ENCODE results near the gene TMEM132D.
A peak's percentile ranks its signal among the peaks of the same experiment; 100 is the strongest.
"Not testable (repeated sequence)": the region's sequence is repeated elsewhere in the genome, so short reads cannot be mapped to it uniquely, and the experiment has no call there.

Gene TMEM132D

DNA sequence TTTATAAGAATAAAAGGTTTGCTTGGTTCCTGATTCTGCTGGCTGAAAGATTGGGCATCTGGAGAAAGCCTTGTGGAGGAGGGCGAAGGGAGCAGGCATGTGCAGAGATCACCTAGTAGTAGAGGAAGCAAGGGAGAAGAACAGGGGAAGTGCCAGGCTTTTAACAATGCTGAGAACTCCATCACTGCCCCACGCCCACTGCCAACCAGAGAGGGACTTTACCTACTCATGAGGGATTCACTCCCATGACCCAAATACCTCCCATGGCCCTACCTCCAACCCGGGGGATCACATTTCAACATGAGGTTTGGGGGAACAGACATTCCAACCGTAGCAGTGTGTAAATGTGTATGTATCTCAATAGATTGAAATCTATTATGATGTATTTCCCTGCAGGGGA, 690.3 kb downstream of the TMEM132D start:
- DNase-seq = no peak

DNA sequence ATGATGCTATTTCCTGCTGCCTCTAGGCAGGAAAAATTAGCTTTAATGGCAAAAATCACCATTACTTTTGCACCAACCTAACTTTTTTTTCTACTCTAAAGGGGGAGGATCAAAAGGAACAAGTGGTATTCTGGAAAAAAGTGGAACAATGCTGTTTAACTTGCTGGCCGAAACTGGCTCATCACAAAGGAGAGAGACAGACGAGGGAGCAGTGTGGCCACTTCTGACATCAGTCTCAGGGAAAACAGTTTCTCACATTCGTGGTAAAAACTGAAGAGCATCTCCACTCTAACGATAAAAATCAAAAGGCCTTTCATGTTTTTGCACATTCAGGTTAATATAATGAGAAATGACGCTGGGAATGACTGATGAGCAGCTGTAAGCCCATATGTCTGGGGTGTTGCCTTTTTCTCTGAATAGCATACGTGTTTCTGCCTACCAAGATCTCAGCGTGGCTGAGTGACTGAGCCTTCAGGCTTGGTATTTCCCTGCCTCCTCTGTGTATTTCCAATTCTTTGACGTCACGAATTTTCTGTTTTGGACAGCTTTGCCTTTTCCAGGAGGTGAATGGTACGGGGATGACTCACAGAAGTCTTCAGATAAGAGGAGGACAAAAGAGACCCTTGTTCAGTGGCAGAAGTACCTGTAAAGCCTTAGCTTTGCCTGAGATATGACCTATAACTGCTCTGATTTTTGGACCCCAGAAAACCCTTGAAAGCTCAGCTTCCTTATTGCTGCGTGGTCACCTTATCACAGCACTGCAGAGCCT, 691.8 kb downstream of the TMEM132D start:
- DNase-seq = no peak

DNA sequence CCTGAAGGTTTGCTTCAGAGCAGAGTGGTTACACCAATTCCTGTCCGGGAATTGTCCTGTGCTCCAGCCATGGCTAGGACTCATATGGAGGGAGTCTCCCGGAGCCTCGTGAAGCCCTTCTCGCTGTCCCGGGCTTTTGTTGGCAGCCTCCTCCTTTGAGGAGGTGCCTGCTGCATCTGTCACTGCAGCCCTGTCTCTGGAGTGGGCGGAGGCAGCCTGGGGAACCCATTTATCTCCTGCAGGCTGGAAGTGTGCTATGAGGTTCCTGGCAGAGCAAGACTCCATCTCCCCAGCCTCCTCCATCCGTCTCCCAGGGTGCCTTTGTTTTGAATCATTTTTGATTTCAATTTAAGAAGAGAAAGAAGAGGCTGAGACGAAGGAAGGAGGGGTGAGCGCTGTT, 695.3 kb downstream of the TMEM132D start:
- no peak for DNase-seq

DNA sequence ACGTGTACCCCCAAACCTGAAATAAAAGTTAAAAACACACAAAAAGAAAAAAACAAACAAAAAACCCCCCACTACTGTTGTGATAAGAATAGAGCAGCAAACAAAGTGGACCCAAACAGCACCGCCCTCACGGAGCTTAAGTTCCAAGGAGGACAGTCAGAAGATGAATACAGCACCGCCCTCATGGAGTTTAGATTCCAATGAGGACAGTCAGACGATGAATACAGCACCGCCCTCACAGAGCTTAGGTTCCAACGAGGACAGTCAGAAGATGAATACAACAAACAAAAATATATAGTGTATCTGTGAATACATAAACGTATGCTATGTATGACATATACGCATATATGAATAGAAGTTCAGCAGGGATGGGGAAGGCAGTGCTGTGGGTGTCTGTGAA, 696.7 kb downstream of the TMEM132D start:
- DNase-seq = no peak

DNA sequence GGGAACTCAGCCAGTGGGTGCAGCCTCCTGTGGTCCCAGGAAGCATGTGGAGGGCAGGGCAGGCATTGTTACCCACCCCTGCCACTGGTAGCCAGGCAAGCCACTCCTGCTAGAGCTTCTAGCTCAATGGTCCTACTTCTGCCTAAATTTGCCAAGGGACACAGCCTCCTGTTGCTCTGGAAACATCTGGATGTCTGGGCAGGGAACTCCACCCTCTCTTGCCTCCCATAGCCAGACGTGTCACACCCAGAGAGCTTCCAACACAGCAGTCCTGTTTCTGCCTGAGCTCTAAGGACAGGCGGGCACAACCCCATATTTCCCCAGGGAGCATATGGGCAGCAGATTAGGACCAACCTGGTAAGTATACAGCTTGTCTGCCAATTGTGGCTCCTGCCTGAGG, 700.4 kb downstream of the TMEM132D start:
- no peak for DNase-seq

DNA sequence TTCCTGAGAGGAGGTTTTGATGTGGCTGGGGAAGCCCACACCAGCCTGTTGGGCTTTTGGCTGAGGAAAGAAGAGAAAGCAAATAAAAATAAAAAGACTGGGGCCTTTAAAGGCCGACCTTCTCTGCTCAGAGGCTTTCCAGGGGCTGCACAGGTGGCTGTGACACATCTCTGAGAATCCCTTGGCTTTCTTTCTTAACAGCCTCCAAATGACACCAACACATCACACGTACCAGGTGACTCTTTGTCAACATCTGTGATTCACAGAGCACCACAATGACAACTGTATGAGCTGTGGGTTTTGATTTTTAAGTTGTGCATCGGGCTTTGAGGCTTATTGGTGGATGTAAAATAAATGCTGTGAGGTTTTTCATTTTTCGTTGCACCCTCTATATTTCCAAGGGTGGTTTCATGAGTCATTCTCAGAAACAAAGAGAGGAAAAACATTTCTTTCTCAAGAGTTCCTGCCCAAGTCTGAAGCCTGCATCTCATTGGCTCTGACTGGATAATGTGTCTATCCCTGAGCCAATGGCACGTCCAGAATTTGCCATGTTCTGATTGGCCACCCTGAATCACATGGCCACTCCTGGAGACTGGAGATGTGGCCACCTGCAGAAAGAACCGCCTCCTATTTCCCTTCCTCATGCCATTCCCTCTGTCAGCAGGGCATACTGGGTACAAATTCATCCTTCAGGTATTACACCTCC, 701.6 kb downstream of the TMEM132D start:
- no peak for DNase-seq

DNA sequence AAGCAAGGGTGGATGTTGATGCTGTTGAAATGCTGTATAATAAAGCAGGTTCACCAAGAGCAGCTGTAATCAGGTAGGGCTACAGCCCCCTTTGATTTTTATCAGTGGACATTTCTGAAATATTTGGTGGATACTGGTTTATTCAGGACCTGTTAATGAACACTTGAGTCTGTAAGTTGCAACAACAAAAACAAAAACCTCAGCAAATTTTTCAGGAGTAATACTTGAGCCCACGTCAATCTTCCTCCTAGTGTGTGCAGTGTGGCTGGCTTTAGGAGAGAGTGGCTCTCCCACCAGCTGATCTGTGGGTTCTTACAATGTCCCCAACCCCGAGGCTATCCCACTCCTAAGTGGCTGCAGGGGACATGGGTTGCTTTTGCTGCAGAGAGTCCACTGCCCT, 702.8 kb downstream of the TMEM132D start:
- no peak for DNase-seq

DNA sequence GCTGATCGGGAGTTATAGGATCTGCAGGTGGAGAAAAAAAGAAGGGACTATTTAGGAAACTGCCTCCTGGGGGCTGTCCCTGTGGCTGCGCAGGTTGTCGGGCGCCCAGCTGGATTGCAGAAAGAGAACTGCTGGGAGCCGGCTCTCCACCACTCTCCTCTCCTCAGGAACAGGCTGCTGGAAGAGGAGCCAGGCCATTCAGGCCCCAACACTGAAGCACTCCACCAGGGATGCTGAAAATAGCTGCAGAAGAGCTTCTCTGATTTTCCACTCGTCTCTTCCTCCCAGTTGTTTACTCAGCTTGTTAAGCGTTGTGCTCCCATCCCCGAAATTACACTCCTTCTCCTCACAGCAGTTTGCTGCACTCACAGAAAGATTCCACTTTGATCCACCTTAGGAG, 703.2 kb downstream of the TMEM132D start:
- DNase-seq = peak; percentile 54 to 72

DNA sequence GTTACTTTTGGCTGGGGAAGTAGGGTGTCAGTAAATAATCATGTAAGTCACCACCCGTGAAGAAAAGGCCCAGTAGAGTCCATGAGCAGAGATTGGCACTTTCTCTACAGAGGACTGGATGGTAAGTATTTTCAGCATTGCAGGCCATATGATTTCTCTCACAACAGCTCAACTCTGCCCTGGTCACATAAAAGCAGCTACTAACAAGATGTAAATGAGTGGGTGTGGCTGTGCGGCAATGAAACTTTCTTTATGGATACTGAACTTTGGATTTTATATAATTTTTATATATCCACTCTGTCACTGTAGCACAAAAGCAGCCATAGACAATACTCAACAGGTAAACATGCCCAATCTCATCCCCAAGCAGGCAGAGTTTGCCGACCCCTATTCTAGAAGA, 706.9 kb downstream of the TMEM132D start:
- DNase-seq = no peak

DNA sequence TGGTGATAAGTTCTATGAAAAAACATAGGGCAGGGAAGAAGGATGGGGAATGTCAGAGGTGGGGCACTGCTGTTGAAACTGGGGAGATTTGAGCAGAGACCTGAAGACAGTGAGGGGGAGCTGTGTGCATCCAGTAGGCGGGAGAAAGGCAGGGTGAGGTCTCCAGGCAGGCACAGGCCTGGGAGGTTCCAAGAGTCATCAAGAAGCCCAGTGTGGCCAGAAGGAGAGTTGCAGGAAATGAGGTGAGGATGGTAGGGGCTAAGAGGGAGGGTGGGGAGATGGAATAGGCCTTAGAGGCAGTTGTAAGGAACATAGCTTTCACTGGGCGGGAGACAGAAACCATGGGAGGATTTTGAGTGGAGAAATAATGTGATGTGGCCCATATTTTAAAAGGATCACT, 708.7 kb downstream of the TMEM132D start:
- DNase-seq = no peak

DNA sequence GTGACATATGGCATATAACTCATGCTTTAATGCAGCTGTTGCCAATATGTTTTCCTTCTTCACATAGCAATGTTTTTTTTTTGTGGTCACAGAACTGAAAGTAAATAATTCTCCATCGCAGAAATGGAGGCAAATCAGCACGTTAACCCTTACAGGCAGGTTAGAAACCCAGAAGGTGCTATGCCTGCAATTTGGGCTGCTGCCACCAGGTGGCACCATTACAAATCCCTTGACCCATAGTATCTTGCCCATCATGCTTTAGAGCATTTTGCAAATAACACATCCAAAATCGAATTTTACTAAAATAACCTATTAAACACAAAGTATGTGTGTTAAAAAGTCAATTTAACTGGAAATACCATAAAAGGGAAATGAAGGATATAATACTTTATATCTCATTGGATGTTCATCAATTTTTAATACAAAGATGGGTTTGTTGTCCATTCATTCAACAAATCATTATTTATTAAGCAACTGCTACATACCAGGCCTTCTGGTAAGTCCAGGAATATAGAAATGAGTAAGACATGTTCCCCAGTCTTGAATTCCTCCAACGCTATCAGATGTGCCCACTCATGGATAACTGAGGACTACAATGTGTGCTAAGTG, 710.5 kb downstream of the TMEM132D start:
- DNase-seq = peak; percentile 46 to 85

DNA sequence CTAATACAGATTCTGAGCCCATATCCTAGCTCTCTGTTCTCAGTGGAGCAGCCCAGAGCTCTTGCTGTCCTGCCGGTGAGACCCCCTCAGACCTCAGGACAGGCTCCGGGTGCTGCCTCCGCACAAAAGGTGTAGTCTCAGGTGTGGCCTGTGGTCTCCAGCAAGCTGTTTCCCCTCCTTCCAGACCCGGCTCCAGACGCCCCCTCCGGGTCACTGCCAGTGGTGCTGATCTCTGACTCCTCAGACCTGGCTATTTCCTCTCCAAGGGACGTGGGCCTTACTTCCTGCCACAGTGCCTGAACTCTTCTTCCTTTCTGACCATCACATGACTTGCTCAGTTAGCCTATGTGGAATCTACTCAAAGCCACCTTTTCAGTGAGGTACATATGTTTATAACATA, 713.0 kb downstream of the TMEM132D start:
- DNase-seq = no peak

DNA sequence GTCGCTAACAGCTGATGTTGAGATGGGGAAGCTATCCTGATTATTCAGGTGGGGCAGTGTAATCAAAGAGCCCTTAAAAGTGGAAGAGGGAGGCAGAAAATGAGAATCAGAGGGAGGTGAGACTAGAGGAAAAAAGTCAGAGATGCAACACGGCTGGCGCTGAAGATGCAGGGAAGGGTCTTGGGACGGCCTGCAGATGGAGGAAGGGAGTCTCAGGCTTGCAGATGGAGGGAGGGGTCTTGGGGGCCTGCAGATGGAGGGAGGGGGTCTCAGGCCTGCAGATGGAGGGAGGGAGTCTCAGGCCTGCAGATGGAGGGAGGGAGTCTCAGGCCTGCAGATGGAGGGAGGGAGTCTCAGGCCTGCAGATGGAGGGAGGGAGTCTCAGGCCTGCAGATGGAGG, 713.9 kb downstream of the TMEM132D start:
- not testable (repeated sequence) for DNase-seq

DNA sequence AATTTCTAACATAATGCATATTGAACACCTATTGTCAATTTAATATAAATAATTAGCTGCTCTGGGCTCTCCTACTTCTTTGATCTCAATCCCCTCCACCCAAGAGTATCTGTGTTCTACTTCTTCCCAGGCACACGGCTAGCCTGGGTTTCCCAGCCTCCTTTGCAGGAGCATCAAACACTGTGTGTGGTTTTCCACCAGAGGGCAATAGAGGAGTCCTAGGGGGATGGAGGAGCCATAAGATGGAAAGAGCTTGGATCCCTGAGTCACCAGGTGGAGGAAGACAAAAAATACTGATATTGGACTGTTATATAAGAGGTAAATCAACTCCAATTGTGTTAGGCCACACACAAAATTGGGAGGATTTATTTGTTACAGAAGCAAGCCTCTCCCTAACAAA, 716.9 kb downstream of the TMEM132D start:
- DNase-seq = no peak

DNA sequence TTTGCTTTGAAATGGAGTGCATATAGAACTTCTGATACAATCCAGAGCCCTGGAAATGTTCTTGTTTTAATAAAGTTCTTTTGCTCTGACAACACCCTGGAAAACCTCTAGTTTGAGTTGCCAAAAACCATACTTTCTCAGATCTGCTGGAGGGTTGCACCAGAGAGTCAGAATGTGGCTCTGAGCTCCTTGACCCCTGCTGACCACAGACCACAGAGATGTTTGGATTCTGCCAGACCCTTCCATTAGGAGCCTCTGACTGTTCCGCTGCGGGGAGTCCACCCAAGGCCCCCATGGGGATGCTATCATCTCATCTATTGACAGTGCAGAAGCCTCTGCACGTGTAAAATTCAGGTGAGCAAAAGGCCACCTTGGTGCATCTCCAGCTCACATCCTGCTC, 718.0 kb downstream of the TMEM132D start:
- no peak for DNase-seq

DNA sequence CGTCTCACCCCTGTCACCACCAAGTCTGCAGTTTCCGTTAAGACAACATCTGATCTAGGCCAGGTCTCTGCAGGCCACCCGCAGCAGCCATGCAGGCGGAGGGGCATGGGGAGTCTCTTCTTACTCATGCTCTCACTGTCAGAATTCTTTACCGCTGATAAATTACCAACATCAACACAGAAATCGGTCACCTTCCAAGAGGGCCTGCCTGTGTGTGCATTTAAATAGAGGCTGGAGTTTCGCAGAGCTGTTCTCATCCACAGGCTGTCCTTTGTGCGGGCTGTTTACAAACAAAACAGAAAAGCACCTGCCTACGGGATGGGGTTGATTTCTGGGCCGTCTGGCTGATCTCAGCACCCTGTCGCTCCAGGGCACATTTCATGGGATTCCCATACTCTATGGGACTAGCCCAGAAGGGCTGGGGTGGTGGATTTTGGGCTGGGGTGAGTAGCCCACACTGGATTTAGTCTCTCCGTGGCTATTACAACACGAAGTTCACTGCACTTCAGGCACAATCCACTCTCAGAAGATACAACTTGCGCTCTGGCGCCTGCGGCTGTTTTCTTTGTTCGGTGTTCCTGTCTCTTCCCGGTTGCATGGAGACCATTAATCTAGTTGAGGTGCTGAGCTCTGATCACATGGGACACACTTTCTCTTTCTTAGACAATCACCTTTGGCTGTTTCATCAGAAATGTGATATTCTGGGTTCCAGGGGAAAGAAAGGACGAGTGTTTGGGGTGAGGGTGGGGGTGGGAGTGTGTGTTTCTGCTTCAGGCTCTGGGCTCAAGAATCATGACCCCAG, 719.5 kb downstream of the TMEM132D start:
- DNase-seq = no peak

DNA sequence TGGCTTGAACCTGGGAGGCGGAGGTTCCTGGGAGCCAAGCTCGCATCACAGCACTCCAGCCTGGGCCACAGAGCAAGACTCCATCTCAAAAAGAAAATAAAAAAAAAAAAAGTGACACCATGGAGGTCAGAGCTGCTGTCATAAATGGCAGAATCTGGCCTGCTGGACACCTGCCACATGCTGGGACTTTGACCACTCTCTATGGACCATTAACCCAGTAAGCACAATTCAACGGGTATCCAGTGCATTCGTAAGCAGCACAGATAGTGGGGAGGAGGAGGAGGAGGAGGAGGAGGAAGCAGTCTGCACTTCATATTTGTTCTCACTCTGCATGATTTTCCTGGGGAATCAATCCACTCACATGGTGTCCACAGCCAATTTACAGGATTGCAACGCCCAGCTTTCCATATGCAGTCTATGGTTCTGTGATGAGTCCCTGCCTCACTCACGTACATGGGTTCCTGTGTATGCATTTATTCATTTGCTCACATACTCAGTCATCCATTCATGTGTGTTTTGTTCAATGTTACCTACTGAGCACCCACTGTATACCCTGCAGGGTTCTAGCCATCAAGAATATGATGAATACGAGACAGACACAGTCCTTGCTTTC, 723.8 kb downstream of the TMEM132D start:
- DNase-seq = no peak

DNA sequence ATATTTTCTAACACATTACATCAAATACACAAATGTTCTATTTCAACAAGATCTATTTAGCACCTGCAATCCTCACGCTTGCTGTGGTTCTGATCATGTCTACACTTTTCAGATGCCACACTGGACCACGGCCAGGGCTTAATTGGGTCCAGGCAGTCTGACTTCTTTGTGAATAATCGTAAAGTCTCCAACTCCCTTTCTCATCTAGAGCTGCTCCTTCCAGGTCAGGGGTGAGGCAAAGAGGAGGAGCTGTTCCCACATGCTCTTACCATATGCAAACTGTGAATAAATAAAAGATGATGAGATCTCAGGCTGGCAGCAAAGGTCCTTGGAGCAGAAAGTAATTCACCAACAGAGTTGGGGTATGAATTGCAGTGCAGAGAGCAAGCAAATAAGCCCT, 733.9 kb downstream of the TMEM132D start:
- DNase-seq = no peak

DNA sequence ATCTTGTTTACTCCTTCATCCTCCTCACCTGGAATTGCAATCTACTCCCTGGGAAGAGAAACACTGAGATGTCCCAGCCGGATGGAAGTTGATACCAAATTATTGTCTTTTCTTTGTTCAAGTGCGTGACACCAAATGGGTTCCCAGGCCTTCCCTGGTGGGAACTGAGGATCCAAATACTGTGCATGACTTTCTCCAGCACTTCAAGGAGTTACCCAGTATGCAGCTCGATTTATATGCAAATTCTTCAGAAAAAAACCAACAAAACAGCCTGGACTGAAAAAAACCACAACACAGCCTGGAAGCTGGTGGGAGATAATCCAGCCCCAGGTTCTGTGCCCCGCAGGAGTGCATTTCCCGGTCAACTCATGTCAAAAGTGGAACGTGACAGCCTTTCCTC, 740.0 kb downstream of the TMEM132D start:
- DNase-seq = no peak

DNA sequence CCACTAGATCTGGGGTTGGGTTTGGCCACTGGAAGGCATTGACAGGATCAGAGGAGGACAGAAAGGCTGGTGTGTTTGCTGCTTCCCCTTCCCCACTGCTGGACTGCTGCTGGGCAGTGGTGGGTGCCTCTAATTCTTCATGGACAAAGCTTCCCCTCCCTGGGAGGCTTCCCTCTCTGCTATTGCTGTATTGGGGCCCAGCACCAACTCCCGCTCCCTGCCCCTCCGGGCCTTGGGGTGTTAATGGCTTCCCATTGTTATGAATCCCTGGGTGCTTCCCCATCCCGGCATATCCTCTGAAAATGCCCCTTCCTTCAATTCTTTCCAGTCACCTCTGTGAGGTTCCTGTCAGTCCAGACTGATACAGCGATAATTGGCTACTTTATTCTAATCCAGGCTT, 740.4 kb downstream of the TMEM132D start:
- no peak for DNase-seq

DNA sequence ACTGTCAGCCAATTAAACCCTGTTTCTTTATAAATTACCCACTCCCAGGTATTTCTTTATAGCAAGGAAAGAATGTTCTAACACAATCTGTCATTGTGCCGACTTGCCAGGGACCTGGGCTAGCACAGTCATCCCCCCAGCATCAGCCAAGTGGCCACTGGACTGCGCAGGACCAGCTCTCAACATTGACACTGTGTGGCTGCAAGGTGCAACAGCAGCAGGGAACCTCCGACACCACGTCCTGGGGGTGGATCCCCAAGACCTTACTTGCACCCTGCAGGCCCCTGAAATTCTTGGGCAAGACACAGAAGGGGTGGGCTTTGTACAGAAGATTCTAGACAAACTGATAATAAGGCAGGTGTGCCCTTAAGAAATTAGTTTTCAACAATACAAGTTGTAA, 741.0 kb downstream of the TMEM132D start:
- DNase-seq = no peak

DNA sequence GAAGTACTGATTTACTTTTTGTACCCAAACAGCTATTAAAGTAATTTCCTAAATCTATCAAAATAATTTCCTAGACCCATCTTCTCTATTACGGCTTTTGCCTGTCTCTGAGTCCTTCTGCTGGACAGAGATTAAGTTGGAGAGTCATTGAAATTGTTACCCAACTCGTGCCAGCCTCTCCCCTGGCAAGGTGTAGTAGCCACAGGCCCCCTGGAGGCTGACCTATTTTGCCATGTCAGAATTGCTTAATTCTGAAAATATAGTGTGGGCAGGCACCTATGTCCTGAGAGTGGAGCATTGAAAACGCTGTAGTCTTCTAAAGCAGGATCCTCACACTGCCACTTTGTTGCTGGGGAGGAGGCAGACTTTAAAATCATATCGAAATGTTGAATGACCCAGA, 742.3 kb downstream of the TMEM132D start:
- no peak for DNase-seq

DNA sequence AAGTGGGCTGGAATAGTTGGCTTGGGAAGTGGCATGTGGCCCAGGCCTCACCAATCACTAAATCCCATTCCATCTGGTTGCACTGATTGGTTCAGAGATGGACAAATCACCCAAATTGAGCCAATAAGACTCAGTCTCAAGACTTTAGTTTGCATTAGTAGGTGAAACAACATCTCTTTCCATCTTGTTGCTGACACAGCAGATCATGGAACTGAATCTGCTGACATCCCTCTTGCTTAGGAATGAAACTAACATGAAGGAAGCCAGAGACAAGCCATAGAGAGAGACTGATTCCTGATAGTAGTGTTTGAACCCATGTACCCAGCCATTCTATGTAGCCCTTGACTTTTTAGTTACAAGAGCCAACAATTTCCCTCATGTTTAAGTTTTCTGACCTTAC, 743.5 kb downstream of the TMEM132D start:
- DNase-seq = no peak

Data from NCI-H187 (cell line).